Measurements from ENCODE around the gene NFXL1.

NFXL1 gene

DNA sequence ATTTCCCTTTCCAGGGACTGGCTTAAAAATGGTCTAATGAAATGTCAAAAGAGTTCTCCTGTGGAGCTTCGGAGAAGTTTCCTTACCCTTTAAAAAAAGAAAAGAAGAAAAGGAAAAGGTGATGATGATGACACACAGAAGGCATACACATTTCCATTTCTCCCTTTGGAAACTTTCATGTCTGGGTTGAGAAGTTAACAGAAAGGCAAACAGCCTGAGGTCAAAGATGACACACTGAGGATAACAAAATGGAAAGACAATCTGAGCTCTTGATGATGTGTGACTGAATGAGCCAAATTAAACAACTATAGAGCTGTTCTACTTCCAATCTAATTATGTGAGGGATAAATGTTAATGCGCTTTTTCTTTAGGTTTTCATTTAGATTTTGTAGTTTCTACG lies 32.2 kb downstream of the NFXL1 start:
- TF ChIP-seq ZNF274 (IDR thresholded peaks at IDR 0.05; ENCODE audit: low read depth, low read length) (no peak), YY1 (IDR thresholded peaks at IDR 0.05; ENCODE audit: insufficient read depth, insufficient read length) (no peak), SUZ12 (IDR thresholded peaks at IDR 0.05; ENCODE audit: extremely low read depth, insufficient read depth, insufficient read length) (no peak)
- H3K36me3 ChIP-seq (ENCODE audit: insufficient read depth, insufficient read length, low read length), result peaks cover 52% of the 10 kb centered on the region

GRCh38 chr4:47879458-47879857 lies 34.9 kb downstream of the NFXL1 start:
- H3K9me3 ChIP-seq (ENCODE audit: insufficient read depth, low read length), result peaks cover 1% of the 10 kb centered on the region; the same call in 1 of the 2 replicates
- TF ChIP-seq YY1 (IDR thresholded peaks at IDR 0.05; ENCODE audit: insufficient read depth, insufficient read length) (no peak), SUZ12 (IDR thresholded peaks at IDR 0.05; ENCODE audit: extremely low read depth, insufficient read depth, insufficient read length) (no peak), ZNF274 (IDR thresholded peaks at IDR 0.05; ENCODE audit: low read depth, low read length) (no peak)
- no peak for DNase-seq (ENCODE audit: low read depth, low spot score)
- no peak overlapping the region for H3K4me3 ChIP-seq (ENCODE audit: insufficient read length, low read depth)
- no peak overlapping the region for H3K9ac ChIP-seq (ENCODE audit: insufficient read length, low read depth)
- H3K4me1 ChIP-seq (ENCODE audit: insufficient read depth, insufficient read length), result no peaks in the 10 kb centered on the region
- no peaks in the 10 kb centered on the region for H3K27me3 ChIP-seq (ENCODE audit: insufficient read depth, insufficient read length)
- H3K36me3 ChIP-seq (ENCODE audit: insufficient read depth, insufficient read length, low read length), result peaks cover 73% of the 10 kb centered on the region

More for the DNA sequence above, 32.2 kb downstream of the NFXL1 start:
- H3K9ac ChIP-seq (ENCODE audit: insufficient read length, low read depth), result no peak overlapping the region
- H3K4me3 ChIP-seq (ENCODE audit: insufficient read length, low read depth), result no peak overlapping the region
- no peaks in the 10 kb centered on the region for H3K4me1 ChIP-seq (ENCODE audit: insufficient read depth, insufficient read length)
- DNase-seq (ENCODE audit: low read depth, low spot score), result no peak
- no peaks in the 10 kb centered on the region for H3K9me3 ChIP-seq (ENCODE audit: insufficient read depth, low read length)
- H3K27me3 ChIP-seq (ENCODE audit: insufficient read depth, insufficient read length), result no peaks in the 10 kb centered on the region

GRCh38 chr4:47876784-47877546 lies 37.4 kb downstream of the NFXL1 start:
- Histone ChIP-seq H3K4me3 (ENCODE audit: insufficient read length, low read depth) (no peak overlapping the region), H3K9ac (ENCODE audit: insufficient read length, low read depth) (no peak overlapping the region), H3K4me1 (ENCODE audit: insufficient read depth, insufficient read length) (no peaks in the 10 kb centered on the region), H3K9me3 (ENCODE audit: insufficient read depth, low read length) (peaks cover 6% of the 10 kb centered on the region; the same call in 1 of the 2 replicates), H3K27me3 (ENCODE audit: insufficient read depth, insufficient read length) (no peaks in the 10 kb centered on the region), H3K36me3 (ENCODE audit: insufficient read depth, insufficient read length, low read length) (peaks cover 67% of the 10 kb centered on the region)
- TF ChIP-seq YY1 (IDR thresholded peaks at IDR 0.05; ENCODE audit: insufficient read depth, insufficient read length) (no peak), SUZ12 (IDR thresholded peaks at IDR 0.05; ENCODE audit: extremely low read depth, insufficient read depth, insufficient read length) (no peak), ZNF274 (IDR thresholded peaks at IDR 0.05; ENCODE audit: low read depth, low read length) (no peak)
- no peak for DNase-seq (ENCODE audit: low read depth, low spot score)

DNA sequence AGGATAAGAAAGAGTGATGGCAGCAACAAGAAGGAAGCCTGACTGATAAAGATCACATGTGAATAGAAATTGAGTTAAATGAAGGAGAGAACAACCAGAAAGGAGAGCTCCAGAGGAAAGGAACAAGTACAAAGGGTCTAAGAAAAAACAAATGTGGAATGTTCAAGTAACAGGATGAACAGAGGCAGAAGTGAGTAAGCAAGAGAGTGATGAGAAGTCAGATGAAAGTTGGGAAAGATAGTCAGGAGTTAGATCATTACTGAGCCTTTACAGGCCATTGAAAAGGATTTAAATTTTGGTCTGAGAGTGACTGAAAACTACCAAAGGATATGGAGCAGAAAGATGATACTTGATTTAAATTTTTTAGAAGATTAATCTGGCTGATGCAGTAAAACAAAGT lies 38.1 kb downstream of the NFXL1 start:
- no peak for TF ChIP-seq SUZ12 (IDR thresholded peaks at IDR 0.05; ENCODE audit: extremely low read depth, insufficient read depth, insufficient read length)
- TF ChIP-seq YY1 (IDR thresholded peaks at IDR 0.05; ENCODE audit: insufficient read depth, insufficient read length), result no peak
- no peak for TF ChIP-seq ZNF274 (IDR thresholded peaks at IDR 0.05; ENCODE audit: low read depth, low read length)
- H3K36me3 ChIP-seq (ENCODE audit: insufficient read depth, insufficient read length, low read length), result peaks cover 61% of the 10 kb centered on the region

DNA sequence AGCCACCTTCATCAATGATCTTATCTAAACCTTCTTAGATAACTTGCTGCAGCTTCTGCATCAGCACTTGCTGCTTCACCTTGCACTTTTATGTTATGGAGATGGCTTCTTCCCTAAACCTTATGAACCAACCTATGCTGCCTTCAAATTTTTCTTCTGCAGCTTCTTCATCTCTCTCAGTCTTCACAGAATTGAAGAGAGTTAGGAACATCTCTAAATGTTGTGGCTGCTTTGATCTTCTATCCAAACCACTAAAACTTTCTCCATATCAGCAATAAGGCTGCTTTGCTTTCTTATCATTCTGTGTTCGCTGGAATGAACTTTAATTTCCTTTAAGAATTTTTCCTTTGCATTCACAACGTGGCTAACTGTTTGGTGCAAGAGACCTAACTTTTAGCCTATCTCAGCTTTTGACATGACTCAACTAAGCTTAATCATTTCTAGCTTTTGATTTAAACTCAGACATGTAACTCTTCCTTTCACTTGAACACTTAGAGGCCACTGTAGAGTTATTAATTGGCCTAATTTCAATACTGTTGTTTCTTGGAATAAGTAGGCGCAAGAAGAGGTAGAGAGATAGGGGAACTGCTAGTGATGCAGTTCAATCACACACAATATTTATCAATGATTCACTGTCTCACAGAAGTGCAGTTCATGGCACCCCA lies 40.4 kb downstream of the NFXL1 start:
- TF ChIP-seq ZNF274 (IDR thresholded peaks at IDR 0.05; ENCODE audit: low read depth, low read length), result no peak
- TF ChIP-seq SUZ12 (IDR thresholded peaks at IDR 0.05; ENCODE audit: extremely low read depth, insufficient read depth, insufficient read length), result no peak
- TF ChIP-seq YY1 (IDR thresholded peaks at IDR 0.05; ENCODE audit: insufficient read depth, insufficient read length), result no peak
- DNase-seq (ENCODE audit: low read depth, low spot score), result no peak
- no peak overlapping the region for H3K9ac ChIP-seq (ENCODE audit: insufficient read length, low read depth)
- no peaks in the 10 kb centered on the region for H3K4me1 ChIP-seq (ENCODE audit: insufficient read depth, insufficient read length)
- H3K27me3 ChIP-seq (ENCODE audit: insufficient read depth, insufficient read length), result no peaks in the 10 kb centered on the region
- no peak overlapping the region for H3K4me3 ChIP-seq (ENCODE audit: insufficient read length, low read depth)
- peaks cover 6% of the 10 kb centered on the region; the same call in 1 of the 2 replicates for H3K9me3 ChIP-seq (ENCODE audit: insufficient read depth, low read length)
- H3K36me3 ChIP-seq (ENCODE audit: insufficient read depth, insufficient read length, low read length), result peaks cover 52% of the 10 kb centered on the region

More for the DNA sequence above, 38.1 kb downstream of the NFXL1 start:
- Histone ChIP-seq H3K9ac (ENCODE audit: insufficient read length, low read depth) (no peak overlapping the region), H3K4me3 (ENCODE audit: insufficient read length, low read depth) (no peak overlapping the region), H3K4me1 (ENCODE audit: insufficient read depth, insufficient read length) (no peaks in the 10 kb centered on the region), H3K9me3 (ENCODE audit: insufficient read depth, low read length) (peaks cover 6% of the 10 kb centered on the region; the same call in 1 of the 2 replicates), H3K27me3 (ENCODE audit: insufficient read depth, insufficient read length) (no peaks in the 10 kb centered on the region)
- no peak for DNase-seq (ENCODE audit: low read depth, low spot score)

DNA sequence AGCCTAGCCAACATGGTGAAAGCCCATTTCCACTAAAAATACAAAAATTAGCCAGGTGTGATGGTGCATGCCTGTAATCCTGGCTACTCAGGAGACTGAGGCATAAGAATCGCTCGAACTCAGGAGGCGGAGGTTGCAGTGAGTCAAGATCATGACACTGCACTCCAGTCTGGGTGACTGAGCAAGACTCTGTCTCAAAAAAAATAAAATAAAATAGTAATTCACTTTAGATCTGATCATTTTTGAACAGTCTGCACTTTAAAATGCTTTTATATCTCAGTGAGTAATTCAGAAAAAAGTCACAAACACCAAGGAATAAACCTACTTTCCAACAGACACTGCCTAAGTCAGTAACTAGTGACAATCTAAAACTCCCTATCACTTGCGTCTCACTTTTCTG lies 50.9 kb downstream of the NFXL1 start:
- Histone ChIP-seq H3K4me1 (ENCODE audit: insufficient read depth, insufficient read length) (no peaks in the 10 kb centered on the region), H3K36me3 (ENCODE audit: insufficient read depth, insufficient read length, low read length) (peaks cover 5% of the 10 kb centered on the region), H3K9ac (ENCODE audit: insufficient read length, low read depth) (no peak overlapping the region), H3K27me3 (ENCODE audit: insufficient read depth, insufficient read length) (no peaks in the 10 kb centered on the region), H3K9me3 (ENCODE audit: insufficient read depth, low read length) (no peaks in the 10 kb centered on the region), H3K4me3 (ENCODE audit: insufficient read length, low read depth) (no peak overlapping the region)
- no peak for DNase-seq (ENCODE audit: low read depth, low spot score)
- no peak for TF ChIP-seq SUZ12 (IDR thresholded peaks at IDR 0.05; ENCODE audit: extremely low read depth, insufficient read depth, insufficient read length)
- no peak for TF ChIP-seq YY1 (IDR thresholded peaks at IDR 0.05; ENCODE audit: insufficient read depth, insufficient read length)
- no peak for TF ChIP-seq ZNF274 (IDR thresholded peaks at IDR 0.05; ENCODE audit: low read depth, low read length)

GRCh38 chr4:47862297-47862696 lies 52.1 kb downstream of the NFXL1 start:
- no peaks in the 10 kb centered on the region for H3K27me3 ChIP-seq (ENCODE audit: insufficient read depth, insufficient read length)
- no peaks in the 10 kb centered on the region for H3K4me1 ChIP-seq (ENCODE audit: insufficient read depth, insufficient read length)
- H3K9ac ChIP-seq (ENCODE audit: insufficient read length, low read depth), result no peak overlapping the region
- H3K9me3 ChIP-seq (ENCODE audit: insufficient read depth, low read length), result no peaks in the 10 kb centered on the region
- TF ChIP-seq YY1 (IDR thresholded peaks at IDR 0.05; ENCODE audit: insufficient read depth, insufficient read length) (no peak), SUZ12 (IDR thresholded peaks at IDR 0.05; ENCODE audit: extremely low read depth, insufficient read depth, insufficient read length) (no peak), ZNF274 (IDR thresholded peaks at IDR 0.05; ENCODE audit: low read depth, low read length) (no peak)
- H3K4me3 ChIP-seq (ENCODE audit: insufficient read length, low read depth), result no peak overlapping the region
- H3K36me3 ChIP-seq (ENCODE audit: insufficient read depth, insufficient read length, low read length), result peaks cover 7% of the 10 kb centered on the region
- DNase-seq (ENCODE audit: low read depth, low spot score), result no peak

All from NT2/D1 (cell line).